SK-N-SH (cell line): Measurements from ENCODE around the gene PNKP. TPM values are rescaled to one million over a fixed set of nuclear protein-coding genes. Genes with fewer than 3 reads are reported as not detected.

Experiments
- CTCF ChIA-PET: fragments of 300-600, 350-600 bp; formaldehyde crosslinking; extraction: SDS; loops from one replicate; lab custom pipeline; 2021; lab: Yijun Ruan, JAX
- POLR2A ChIA-PET: fragments of 350-600 bp; sonication (Branson Sonifier 250); formaldehyde crosslinking; extraction: SDS; loops from one replicate; lab custom pipeline; 2020; ENCODE audit warnings: antibody characterized with exemption, inconsistent platforms; lab: Yijun Ruan, JAX
- DNase-seq: peaks from one replicate; pipeline ENCODE4 v3.0.0; 2012
- H2AFZ ChIP-seq: fragments of 200-600 bp; sonication (generic); 2 replicates; pipeline ENCODE4 v1.8.1; 2016; ENCODE audit warnings: antibody characterized with exemption, mild to moderate bottlenecking, low read depth
- H3F3A ChIP-seq: fragments of 200-600 bp; sonication (generic); replicated peaks from 2 replicates; pipeline ENCODE3; 2016; ENCODE audit warnings: antibody characterized with exemption, mild to moderate bottlenecking; ENCODE audit not compliant: insufficient read depth
- H3K27ac ChIP-seq, 2 experiments: fragments of 200-500 bp in 1 of 2; fragments of 200-600 bp in 1 of 2; sonication (Bioruptor generic) in 1 of 2; sonication (generic), shearing (Covaris generic) in 1 of 2; 2 replicates each; pipeline versions ENCODE4 v1.5.1 to v1.6.1; 2014 to 2016; ENCODE audit warnings: low read depth in 2 of 2, inconsistent platforms in 1 of 2, low read length in 1 of 2, mild to moderate bottlenecking in 1 of 2, mixed read lengths in 1 of 2
- H3K27me3 ChIP-seq: fragments of 200-600 bp; sonication (generic), shearing (Covaris generic); 2 replicates; pipeline ENCODE4 v1.6.1; 2016; ENCODE audit warnings: mixed run types; ENCODE audit not compliant: insufficient read depth
- H3K36me3 ChIP-seq, 2 experiments: fragments of 200-500 bp in 1 of 2; fragments of 200-600 bp in 1 of 2; sonication (Bioruptor generic) in 1 of 2; sonication (generic) in 1 of 2; replicated peaks in 1 of 2; 2 replicates each; pipeline versions ENCODE3 to v1.5.1; 2014 to 2016; ENCODE audit warnings: low read length in 1 of 2, mild to moderate bottlenecking in 1 of 2; ENCODE audit not compliant: insufficient read depth in 2 of 2, control insufficient read depth in 1 of 2
- H3K4me1 ChIP-seq, 2 experiments: fragments of 200-500 bp in 1 of 2; fragments of 200-600 bp in 1 of 2; sonication (Bioruptor generic) in 1 of 2; sonication (generic), shearing (Covaris generic) in 1 of 2; 2 replicates each; pipeline versions ENCODE4 v1.5.1 to v1.6.1; 2014 to 2016; ENCODE audit warnings: low read depth in 1 of 2, low read length in 1 of 2, mixed run types in 1 of 2; ENCODE audit not compliant: insufficient read depth in 2 of 2, control insufficient read depth in 1 of 2
- H3K4me2 ChIP-seq: fragments of 200-600 bp; sonication (generic), shearing (Covaris generic); 2 replicates; pipeline ENCODE4 v1.6.1; 2017; ENCODE audit warnings: mixed run types
- H3K4me3 ChIP-seq, 2 experiments: fragments of 200-500 bp in 1 of 2; fragments of 200-600 bp in 1 of 2; sonication (Bioruptor generic) in 1 of 2; sonication (generic), shearing (Covaris generic) in 1 of 2; 2 replicates each; pipeline versions ENCODE4 v1.5.1 to v1.8.1; 2014 to 2016; ENCODE audit warnings: low read depth in 2 of 2, inconsistent platforms in 1 of 2, low read length in 1 of 2, mild to moderate bottlenecking in 1 of 2, mixed read lengths in 1 of 2, moderate library complexity in 1 of 2
- H3K79me2 ChIP-seq: fragments of 200-600 bp; sonication (generic); 2 replicates; pipeline ENCODE4 v1.8.1; 2017; ENCODE audit warnings: mild to moderate bottlenecking; ENCODE audit not compliant: insufficient read depth
- H3K9ac ChIP-seq: fragments of 200-600 bp; sonication (generic); 2 replicates; pipeline ENCODE4 v1.6.1; 2017; ENCODE audit warnings: mixed run types
- H3K9me2 ChIP-seq: fragments of 200-600 bp; sonication (generic); 2 replicates; pipeline ENCODE4 v1.6.1; 2017; ENCODE audit warnings: mixed run types
- H3K9me3 ChIP-seq: fragments of 200-600 bp; sonication (generic); 2 replicates; pipeline ENCODE4 v1.6.1; 2017; ENCODE audit warnings: mixed run types, mild to moderate bottlenecking, moderate library complexity
- H4K20me1 ChIP-seq: fragments of 200-600 bp; sonication (generic); 2 replicates; pipeline ENCODE4 v1.6.1; 2017; ENCODE audit warnings: mild to moderate bottlenecking, mixed run types; ENCODE audit not compliant: insufficient read depth
- EP300 ChIP-seq, 2 experiments: IDR thresholded peaks; 2 replicates each; pipeline versions ENCODE4 v1.4.0 to v1.6.1; 2012; ENCODE audit warnings: borderline replicate concordance in 1 of 2, low read depth in 1 of 2, low read length in 1 of 2
- EZH2phosphoT487 ChIP-seq: fragments of 200-600 bp; sonication (generic); IDR thresholded peaks from 2 replicates; pipeline ENCODE4 v1.6.1; 2017; ENCODE audit warnings: low read depth, mixed run types, mild to moderate bottlenecking, antibody characterized with exemption, moderate library complexity, borderline replicate concordance
- GABPA ChIP-seq: IDR thresholded peaks from 2 replicates; pipeline ENCODE4 v1.4.0; 2012; ENCODE audit warnings: low read depth, mild to moderate bottlenecking
- JUND ChIP-seq: IDR thresholded peaks from 2 replicates; pipeline ENCODE4 v1.4.0; 2012
- MEF2A ChIP-seq: IDR thresholded peaks from 2 replicates; pipeline ENCODE4 v1.4.0; 2012; ENCODE audit warnings: low read depth, borderline replicate concordance
- NRF1 ChIP-seq: IDR thresholded peaks from 2 replicates; pipeline ENCODE4 v1.6.1; 2012; ENCODE audit warnings: low read depth, mild to moderate bottlenecking, low read length
- RAD21 ChIP-seq: IDR thresholded peaks from 2 replicates; pipeline ENCODE4 v1.6.1; 2012; ENCODE audit warnings: mild to moderate bottlenecking, low read length
- RCOR1 ChIP-seq: fragments of 150-350 bp; IDR thresholded peaks from 2 replicates; pipeline ENCODE4 v1.6.1; 2017; ENCODE audit warnings: antibody characterized with exemption, low read length
- TAF1 ChIP-seq: IDR thresholded peaks from 2 replicates; pipeline ENCODE4 v1.6.1; 2012; ENCODE audit warnings: low read depth, mild to moderate bottlenecking, low read length, moderate library complexity, borderline replicate concordance
- TCF12 ChIP-seq: IDR thresholded peaks from 2 replicates; pipeline ENCODE4 v1.4.0; 2012
- TEAD4 ChIP-seq: IDR thresholded peaks from 2 replicates; pipeline ENCODE4 v1.4.0; 2012; ENCODE audit warnings: mild to moderate bottlenecking, borderline replicate concordance; ENCODE audit not compliant: insufficient read depth
- USF2 ChIP-seq: fragments of 150-350 bp; IDR thresholded peaks from 2 replicates; pipeline ENCODE4 v1.6.1; 2017; ENCODE audit warnings: antibody characterized with exemption, low read length, low read depth, borderline replicate concordance
- ZBTB33 ChIP-seq: IDR thresholded peaks from 2 replicates; pipeline ENCODE4 v1.4.0; 2012; ENCODE audit warnings: low read depth, borderline replicate concordance
- WGBS: methylation state at CpG from one replicate; pipeline ENCODE4 v1.1.6; 2017; ENCODE audit warnings: low lambda C conversion rate; 5-methylcytosine and 5-hydroxymethylcytosine counted together
- polyA plus RNA-seq, 3 experiments: library from polyadenylated mRNA; depleted of rRNA; stranded (reverse); fragments of >200 nt; gene quantifications; 2 replicates each; pipeline ENCODE4 v1.2.3, GENCODE V29; 2012

Gene PNKP
- polyA plus RNA-seq, 1 of the 3 experiments (the other 2 are of a cell fraction), result 52.0 TPM

GRCh38 chr19:49829721-49830120 is 37.7 kb downstream of the PNKP start:
- Histone ChIP-seq H4K20me1 (0 out of 2 replicates have a peak, but pooled peaks cover 8% of the 10 kb centered on the region), H3K27me3 (no peaks in the 10 kb centered on the region), H3F3A (no peaks in the 10 kb centered on the region), H2AFZ (no peak overlapping the region), H3K4me1 (no peaks in the 10 kb centered on the region), H3K36me3 (peaks cover 0 to 35% of the 10 kb centered on the region in 2 experiments), H3K79me2 (peaks cover 24% of the 10 kb centered on the region; the same call in 1 of the 2 replicates), H3K27ac (no peak overlapping the region), H3K9me3 (no peaks in the 10 kb centered on the region), H3K9me2 (no peaks in the 10 kb centered on the region), H3K4me2 (no peak overlapping the region), H3K9ac (no peak overlapping the region), H3K4me3 (no peak overlapping the region)
- DNase-seq, result no peak
- WGBS, result 96% methylated on average over 7 of the region's 18 CpGs
- TF ChIP-seq ZBTB33 (no peak), JUND (no peak), TCF12 (no peak)
- ChIA-PET CTCF (interaction anchor here (1.0 kb wide), 1 partner anchor 12 kb away, joined by 4 read pairs; the partner anchor contains the start of gene MED25), POLR2A (interaction anchor here (1.1 kb wide), 1 partner anchor 21 kb away, joined by 4 read pairs; no protein-coding TSS in a partner anchor)

GRCh38 chr19:49829200-49829599 is 38.2 kb downstream of the PNKP start:
- Histone ChIP-seq H3K4me3 (no peak overlapping the region), H2AFZ (no peak overlapping the region), H3K4me1 (no peaks in the 10 kb centered on the region), H3K4me2 (no peak overlapping the region), H3K9me3 (no peaks in the 10 kb centered on the region), H3K36me3 (peaks cover 0 to 30% of the 10 kb centered on the region in 2 experiments), H3F3A (no peaks in the 10 kb centered on the region), H4K20me1 (0 out of 2 replicates have a peak, but pooled peaks cover 8% of the 10 kb centered on the region)
- no peak for DNase-seq
- POLR2A ChIA-PET, result interaction anchor here (1.1 kb wide), 1 partner anchor 21 kb away, joined by 4 read pairs; no protein-coding TSS in a partner anchor
- CTCF ChIA-PET, result no interaction called here
- TF ChIP-seq TAF1 (no peak), EP300 (IDR thresholded peaks at IDR 0.05; ENCODE audit: borderline replicate concordance in 1 of 2, low read depth in 1 of 2, low read length in 1 of 2) (no peak), EZH2phosphoT487 (no peak), ZBTB33 (no peak), RCOR1 (no peak), NRF1 (no peak), TEAD4 (no peak), MEF2A (no peak), USF2 (no peak), RAD21 (no peak), GABPA (no peak)
- TF ChIP-seq, all 33 proteins: peak for 0
- Histone ChIP-seq H3K27me3 (no peaks in the 10 kb centered on the region), H3K79me2 (peaks cover 28% of the 10 kb centered on the region; the same call in 1 of the 2 replicates), H3K9ac (no peak overlapping the region), H3K9me2 (no peaks in the 10 kb centered on the region), H3K27ac (no peak overlapping the region)
- 95% methylated on average over 8 of the region's 8 CpGs for WGBS
